ENCODE data around the gene SOWAHD.

- TF ChIP-seq CTCF (IDR thresholded peaks at IDR 0.05) = peak; percentile 42 to 65 (median 49)
- no peak for TF ChIP-seq EP300 (IDR thresholded peaks at IDR 0.05; ENCODE audit: low read depth)
- no peak for TF ChIP-seq POLR2A (IDR thresholded peaks at IDR 0.05)
These were observed 28.8 kb upstream of the SOWAHD start for GRCh38 chrX:119729408-119730201.
